Ishikawa (cell line): Measurements from ENCODE around the gene MITF.

Source experiments
- CEBPB ChIP-seq: IDR thresholded peaks from 2 replicates; pipeline ENCODE4 v1.6.1; 2012
- CREB1 ChIP-seq: IDR thresholded peaks from 2 replicates; pipeline ENCODE4 v1.6.1; 2012; ENCODE audit warnings: low read depth
- EGR1 ChIP-seq: IDR thresholded peaks from 2 replicates; pipeline ENCODE4 v1.6.1; 2012
- EP300 ChIP-seq: IDR thresholded peaks from 2 replicates; pipeline ENCODE4 v1.6.1; 2012; ENCODE audit warnings: borderline replicate concordance
- FOXM1 ChIP-seq: IDR thresholded peaks from 2 replicates; pipeline ENCODE4 v1.6.1; 2012; ENCODE audit warnings: low read depth, borderline replicate concordance
- MAX ChIP-seq: IDR thresholded peaks from 2 replicates; pipeline ENCODE4 v1.6.1; 2012
- NFIC ChIP-seq: IDR thresholded peaks from 2 replicates; pipeline ENCODE4 v1.6.1; 2012
- RAD21 ChIP-seq: IDR thresholded peaks from 2 replicates; pipeline ENCODE4 v1.6.1; 2012; ENCODE audit warnings: low read depth
- REST ChIP-seq: IDR thresholded peaks from 2 replicates; pipeline ENCODE4 v1.6.1; 2012; ENCODE audit warnings: low read depth, mild to moderate bottlenecking
- TAF1 ChIP-seq: IDR thresholded peaks from 2 replicates; pipeline ENCODE4 v1.6.1; 2012; ENCODE audit warnings: low read depth, mild to moderate bottlenecking
- TCF12 ChIP-seq: IDR thresholded peaks from 2 replicates; pipeline ENCODE4 v1.6.1; 2012; ENCODE audit warnings: low read depth
- TEAD4 ChIP-seq: IDR thresholded peaks from 2 replicates; pipeline ENCODE4 v1.6.1; 2012
- USF1 ChIP-seq: IDR thresholded peaks from 2 replicates; pipeline ENCODE4 v1.6.1; 2012
- YY1 ChIP-seq: IDR thresholded peaks from 2 replicates; pipeline ENCODE4 v1.6.1; 2012; ENCODE audit warnings: low read depth
- ZBTB7A ChIP-seq: IDR thresholded peaks from 2 replicates; pipeline ENCODE4 v1.6.1; 2012; ENCODE audit warnings: low read depth

Gene MITF

GRCh38 chr3:69772152-69772867, 33.0 kb downstream of the MITF start:
- no peak for TF ChIP-seq TEAD4
- no peak for TF ChIP-seq EP300
- TF ChIP-seq ZBTB7A, result no peak
- no peak for TF ChIP-seq REST
- no peak for TF ChIP-seq EGR1

GRCh38 chr3:69774029-69774428, 34.8 kb downstream of the MITF start:
- TF ChIP-seq TEAD4, result no peak
- TF ChIP-seq TCF12, result no peak
- TF ChIP-seq MAX, result no peak
- TF ChIP-seq RAD21, result no peak
- no peak for TF ChIP-seq ZBTB7A

- TF ChIP-seq CEBPB (no peak), EP300 (no peak), EGR1 (no peak), MAX (no peak), USF1 (no peak), ZBTB7A (no peak), NFIC (no peak), CREB1 (no peak), TCF12 (no peak), RAD21 (no peak), YY1 (no peak), TEAD4 (no peak)
Observed at GRCh38 chr3:69775751-69776150, 36.5 kb downstream of the MITF start.

GRCh38 chr3:69776289-69776688, 37.0 kb downstream of the MITF start:
- TF ChIP-seq ZBTB7A, result no peak
- no peak for TF ChIP-seq MAX
- no peak for TF ChIP-seq EP300

GRCh38 chr3:69776920-69777581, 37.8 kb downstream of the MITF start:
- TF ChIP-seq CREB1 (no peak), RAD21 (no peak)

- TF ChIP-seq USF1 (no peak), NFIC (no peak), REST (no peak), CREB1 (no peak), MAX (no peak), CEBPB (no peak), TAF1 (no peak), ZBTB7A (no peak), RAD21 (no peak), FOXM1 (no peak), TCF12 (no peak), EGR1 (no peak), EP300 (no peak), YY1 (no peak), TEAD4 (no peak)
Observed at GRCh38 chr3:69777582-69777967, 38.3 kb downstream of the MITF start.
